HEK293 (cell line): ENCODE results near the gene CAMK2N2.

Experiments used
- CTCF ChIA-PET: fragments of 350-600 bp; formaldehyde crosslinking; extraction: SDS; loops from one replicate; lab custom pipeline; 2021; ENCODE audit warnings: antibody characterized with exemption; lab: Yijun Ruan, JAX
- POLR2A ChIA-PET: fragments of 300-600 bp; formaldehyde crosslinking; extraction: SDS; loops from one replicate; lab custom pipeline; 2020; ENCODE audit warnings: antibody characterized with exemption, inconsistent platforms; lab: Yijun Ruan, JAX
- H3K27ac ChIP-seq: fragments of 200-500 bp; sonication (Bioruptor generic); 2 replicates; pipeline ENCODE4 v1.5.1; 2014; ENCODE audit warnings: low read depth, low read length, control low read depth, inconsistent platforms; ENCODE audit errors: extremely low read depth
- H3K36me3 ChIP-seq, 2 experiments: fragments of 200-500 bp in 1 of 2; sonication (Bioruptor generic) in 1 of 2; 1 replicate in 1 of 2; 2 replicates in 1 of 2; pipeline ENCODE4 v1.5.1; 2014 to 2017; ENCODE audit warnings: inconsistent platforms in 2 of 2, low read length in 2 of 2; ENCODE audit not compliant: control insufficient read depth in 2 of 2, insufficient read depth in 1 of 2
- H3K4me1 ChIP-seq: fragments of 200-500 bp; sonication (Bioruptor generic); 2 replicates; pipeline ENCODE4 v1.5.1; 2014; ENCODE audit warnings: mild to moderate bottlenecking, low read length, inconsistent platforms; ENCODE audit not compliant: control insufficient read depth, insufficient read depth
- H3K4me3 ChIP-seq: 2 replicates; pipeline ENCODE4 v1.5.1; 2011; ENCODE audit warnings: low read depth, mild to moderate bottlenecking, control low read depth, low read length, moderate library complexity
- H3K9me3 ChIP-seq: fragments of 200-500 bp; sonication (Bioruptor generic); 2 replicates; pipeline ENCODE4 v1.5.1; 2014; ENCODE audit warnings: low read depth, low read length, inconsistent platforms; ENCODE audit not compliant: control insufficient read depth, insufficient read depth
- ATF2 ChIP-seq: fragments of 450-650 bp; formaldehyde crosslinking; IDR thresholded peaks from 2 replicates; pipeline ENCODE4 v1.5.1; 2016; ENCODE audit warnings: missing biosample characterization, missing genetic modification characterization, low read depth
- IKZF3 ChIP-seq: fragments of 450-650 bp; IDR thresholded peaks from 2 replicates; pipeline ENCODE4 v1.5.0; 2018; ENCODE audit warnings: missing biosample characterization, mild to moderate bottlenecking, missing genetic modification characterization, moderate library complexity
- KLF16 ChIP-seq: fragments of 450-650 bp; formaldehyde crosslinking; IDR thresholded peaks from 2 replicates; pipeline ENCODE4 v1.5.1; 2017; ENCODE audit warnings: missing biosample characterization, missing genetic modification characterization
- KLF8 ChIP-seq: fragments of 450-650 bp; formaldehyde crosslinking; IDR thresholded peaks from 2 replicates; pipeline ENCODE4 v1.5.1; 2016; ENCODE audit warnings: missing biosample characterization, missing genetic modification characterization
- OVOL3 ChIP-seq: fragments of 450-650 bp; formaldehyde crosslinking; IDR thresholded peaks from 2 replicates; pipeline ENCODE4 v1.5.1; 2016; ENCODE audit warnings: missing biosample characterization, missing genetic modification characterization
- PRDM10 ChIP-seq: fragments of 450-650 bp; formaldehyde crosslinking; IDR thresholded peaks from 2 replicates; pipeline ENCODE4 v1.5.1; 2016; ENCODE audit warnings: missing biosample characterization, missing genetic modification characterization
- TSHZ1 ChIP-seq: fragments of 450-650 bp; formaldehyde crosslinking; IDR thresholded peaks from 2 replicates; pipeline ENCODE4 v1.5.1; 2016; ENCODE audit warnings: missing biosample characterization, missing genetic modification characterization, borderline replicate concordance
- YY2 ChIP-seq: fragments of 450-650 bp; formaldehyde crosslinking; IDR thresholded peaks from 2 replicates; pipeline ENCODE4 v1.5.1; 2016; ENCODE audit warnings: missing biosample characterization, missing genetic modification characterization
- ZBTB17 ChIP-seq: fragments of 450-650 bp; formaldehyde crosslinking; IDR thresholded peaks from 2 replicates; pipeline ENCODE4 v1.5.1; 2016; ENCODE audit warnings: missing biosample characterization, missing genetic modification characterization
- ZBTB6 ChIP-seq: fragments of 450-650 bp; formaldehyde crosslinking; IDR thresholded peaks from 2 replicates; pipeline ENCODE4 v1.5.1; 2017; ENCODE audit warnings: missing biosample characterization, missing genetic modification characterization
- ZBTB8A ChIP-seq: fragments of 450-650 bp; formaldehyde crosslinking; IDR thresholded peaks from 2 replicates; pipeline ENCODE4 v1.5.1; 2016; ENCODE audit warnings: missing biosample characterization, missing genetic modification characterization
- ZNF248 ChIP-seq: fragments of 450-650 bp; formaldehyde crosslinking; IDR thresholded peaks from 2 replicates; pipeline ENCODE4 v1.5.1; 2017; ENCODE audit warnings: missing biosample characterization, missing genetic modification characterization
- ZNF302 ChIP-seq: fragments of 450-650 bp; formaldehyde crosslinking; IDR thresholded peaks from 2 replicates; pipeline ENCODE4 v1.5.1; 2016; ENCODE audit warnings: missing biosample characterization, missing genetic modification characterization, low read depth
- ZNF335 ChIP-seq: fragments of 450-650 bp; formaldehyde crosslinking; conservative IDR thresholded peaks from 2 replicates; pipeline ENCODE4 v1.5.1; 2016; ENCODE audit warnings: missing biosample characterization, missing genetic modification characterization
- ZNF48 ChIP-seq: fragments of 450-650 bp; formaldehyde crosslinking; IDR thresholded peaks from 2 replicates; pipeline ENCODE4 v1.5.1; 2016; ENCODE audit warnings: missing biosample characterization, missing genetic modification characterization
- ZNF549 ChIP-seq: fragments of 450-650 bp; IDR thresholded peaks from 2 replicates; pipeline ENCODE4 v1.5.1; 2018; ENCODE audit warnings: missing biosample characterization, missing genetic modification characterization, mild to moderate bottlenecking, inconsistent platforms, moderate library complexity
- ZNF555 ChIP-seq: fragments of 450-650 bp; formaldehyde crosslinking; conservative IDR thresholded peaks from 2 replicates; pipeline ENCODE4 v1.5.1; 2017; ENCODE audit warnings: missing biosample characterization, mild to moderate bottlenecking, missing genetic modification characterization, inconsistent platforms
- ZNF600 ChIP-seq: fragments of 450-650 bp; formaldehyde crosslinking; IDR thresholded peaks from 2 replicates; pipeline ENCODE4 v1.5.1; 2016; ENCODE audit warnings: missing biosample characterization, missing genetic modification characterization
- ZNF610 ChIP-seq: fragments of 450-650 bp; formaldehyde crosslinking; IDR thresholded peaks from 2 replicates; pipeline ENCODE4 v1.5.1; 2016; ENCODE audit warnings: missing biosample characterization, missing genetic modification characterization, borderline replicate concordance
- ZNF654 ChIP-seq: fragments of 450-650 bp; formaldehyde crosslinking; IDR thresholded peaks from 2 replicates; pipeline ENCODE4 v1.5.1; 2016; ENCODE audit warnings: low read depth, missing biosample characterization, missing genetic modification characterization
- ZNF658 ChIP-seq: fragments of 450-650 bp; formaldehyde crosslinking; IDR thresholded peaks from 2 replicates; pipeline ENCODE4; 2016; ENCODE audit warnings: missing biosample characterization, missing genetic modification characterization
- ZNF677 ChIP-seq: fragments of 450-650 bp; IDR thresholded peaks from 2 replicates; pipeline ENCODE4 v1.5.0; 2018; ENCODE audit warnings: missing biosample characterization, mild to moderate bottlenecking, missing genetic modification characterization, moderate library complexity
- ZNF704 ChIP-seq: fragments of 450-650 bp; formaldehyde crosslinking; IDR thresholded peaks from 2 replicates; pipeline ENCODE4 v1.5.1; 2016; ENCODE audit warnings: missing biosample characterization, missing genetic modification characterization
- ZNF837 ChIP-seq: fragments of 450-650 bp; formaldehyde crosslinking; IDR thresholded peaks from 2 replicates; pipeline ENCODE4 v1.5.1; 2016; ENCODE audit warnings: missing biosample characterization, missing genetic modification characterization
- ZSCAN30 ChIP-seq: fragments of 450-650 bp; IDR thresholded peaks from 2 replicates; pipeline ENCODE4 v1.5.1; 2018; ENCODE audit warnings: missing biosample characterization, mild to moderate bottlenecking, missing genetic modification characterization, moderate library complexity

The CAMK2N2 gene

GRCh38 chr3:184290331-184290730, 29.0 kb upstream of the CAMK2N2 start:
- POLR2A ChIA-PET = no interaction called here
- CTCF ChIA-PET = interaction anchor here (1.3 to 2.8 kb wide), 2 partner anchors 273 to 394 kb away, joined by 4 to 15 read pairs; partner anchors contain the start of gene ABCC5
- no peak overlapping the region for H3K4me3 ChIP-seq
- TF ChIP-seq KLF16 (tag by site-specific recombination) (no peak), ZNF610 (tag by site-specific recombination) (no peak), ZNF658 (no peak), ZBTB8A (tag by site-specific recombination) (no peak), OVOL3 (tag by site-specific recombination) (no peak), TSHZ1 (tag by site-specific recombination) (no peak), ZNF677 (tag by site-specific recombination) (no peak), IKZF3 (tag by site-specific recombination) (no peak)
- no peaks in the 10 kb centered on the region for H3K36me3 ChIP-seq
- no peaks in the 10 kb centered on the region for H3K4me1 ChIP-seq
- H3K9me3 ChIP-seq = no peaks in the 10 kb centered on the region
- no peak overlapping the region for H3K27ac ChIP-seq

GRCh38 chr3:184289426-184289938, 28.1 kb upstream of the CAMK2N2 start:
- Histone ChIP-seq H3K4me1 (no peaks in the 10 kb centered on the region), H3K9me3 (no peaks in the 10 kb centered on the region), H3K4me3 (no peak overlapping the region), H3K27ac (no peak overlapping the region), H3K36me3 (no peaks in the 10 kb centered on the region)
- ChIA-PET POLR2A (no interaction called here), CTCF (interaction anchor here (0.6 to 2.8 kb wide), 14 partner anchors 8 to 397 kb away, joined by 3 to 15 read pairs (median 4); partner anchors contain the start of gene EEF1AKMT4)
- no peak for TF ChIP-seq KLF8
- no peak for TF ChIP-seq ZNF555 (tag by site-specific recombination)
- TF ChIP-seq ZBTB6 (tag by site-specific recombination) = no peak
- TF ChIP-seq ZBTB8A (tag by site-specific recombination) = peak; percentile 74
- TF ChIP-seq ZBTB17 (tag by site-specific recombination) = peak; percentile 74
- TF ChIP-seq ZNF837 (tag by site-specific recombination) = no peak
- TF ChIP-seq ZNF654 (tag by site-specific recombination) = peak; percentile 76
- no peak for TF ChIP-seq ZNF704 (tag by site-specific recombination)
- no peak for TF ChIP-seq YY2 (tag by site-specific recombination)
- no peak for TF ChIP-seq ZNF48 (tag by site-specific recombination)
- TF ChIP-seq ZNF335 (tag by site-specific recombination) = no peak
- TF ChIP-seq ZNF549 (tag by site-specific recombination) = no peak
- peak; percentile 78 for TF ChIP-seq ZSCAN30
- no peak for TF ChIP-seq ZNF248 (tag by site-specific recombination)
- peak; percentile 13; the same call in 1 of the 2 replicates for TF ChIP-seq PRDM10 (tag by site-specific recombination)
- peak; percentile 40; the same call in 1 of the 2 replicates for TF ChIP-seq ZNF600 (tag by site-specific recombination)
- no peak for TF ChIP-seq ZNF302 (tag by site-specific recombination)
- no peak for TF ChIP-seq ATF2 (tag by site-specific recombination)
